Spleen (tissue), 11 donors: ENCODE results near the gene LUC7L. TPM values are rescaled to one million over a fixed set of nuclear protein-coding genes. Genes with fewer than 3 reads are reported as not detected.

Experiments used
- DNase-seq: peaks from one replicate; pipeline ENCODE4 v3.0.0-alpha.2; 2020
- H3K27ac ChIP-seq, 8 donors: fragments of 200-600 bp; sonication (generic) in 7 of 8; 1 replicate in 4 of 8; 2 replicates in 4 of 8; pipeline versions ENCODE4 v1.5.0 to v1.8.0; 2016 to 2021; ENCODE audit warnings: inconsistent platforms in 4 of 8, mild to moderate bottlenecking in 4 of 8, moderate library complexity in 1 of 8
- H3K27me3 ChIP-seq, 7 donors: fragments of 200-600 bp; sonication (generic) in 6 of 7; replicated peaks in 1 of 7; 1 replicate in 4 of 7; 2 replicates in 3 of 7; pipeline versions ENCODE4 v1.5.0 to v1.8.0; 2016 to 2021; ENCODE audit warnings: inconsistent platforms in 3 of 7, mild to moderate bottlenecking in 1 of 7
- H3K36me3 ChIP-seq, 6 donors: fragments of 200-600 bp; sonication (generic) in 5 of 6; 1 replicate in 4 of 6; 2 replicates in 2 of 6; pipeline versions ENCODE4 v1.5.0 to v1.8.0; 2016 to 2021; ENCODE audit warnings: inconsistent platforms in 2 of 6
- H3K4me1 ChIP-seq, 6 donors: fragments of 200-600 bp; sonication (generic) in 5 of 6; 1 replicate in 3 of 6; 2 replicates in 3 of 6; pipeline versions ENCODE4 v1.5.0 to v1.8.0; 2016 to 2021; ENCODE audit warnings: inconsistent platforms in 3 of 6
- H3K4me3 ChIP-seq, 8 donors: fragments of 200-600 bp; sonication (generic) in 7 of 8; 1 replicate in 4 of 8; 2 replicates in 4 of 8; pipeline versions ENCODE4 v1.5.0 to v1.8.0; 2016 to 2021; ENCODE audit warnings: inconsistent platforms in 4 of 8, mild to moderate bottlenecking in 4 of 8, moderate library complexity in 2 of 8
- H3K9me3 ChIP-seq, 8 donors: fragments of 200-600 bp; sonication (generic) in 7 of 8; 1 replicate in 4 of 8; 2 replicates in 4 of 8; pipeline versions ENCODE4 v1.5.0 to v1.8.0; 2016 to 2021; ENCODE audit warnings: inconsistent platforms in 4 of 8
- CTCF ChIP-seq, 11 experiments: fragments of 200-600 bp in 7 of 11; fragments of 450-650 bp in 4 of 11; sonication (generic) in 4 of 11; IDR thresholded peaks in 8 of 11; conservative IDR thresholded peaks in 3 of 11; 1 replicate in 7 of 11; 2 replicates in 4 of 11; pipeline versions ENCODE4 v1.4.0 to v1.8.0; 2016 to 2021; ENCODE audit warnings: antibody characterized with exemption in 11 of 11, inconsistent platforms in 4 of 11, mild to moderate bottlenecking in 1 of 11
- POLR2A ChIP-seq, 3 donors: fragments of 450-650 bp; IDR thresholded peaks; one replicate each; pipeline ENCODE4 v1.5.1; 2017; ENCODE audit warnings: antibody characterized with exemption in 3 of 3, mild to moderate bottlenecking in 1 of 3
- POLR2AphosphoS5 ChIP-seq, 3 donors: sonication (generic); formaldehyde crosslinking; IDR thresholded peaks; one replicate each; pipeline ENCODE4 v1.5.1; 2017; ENCODE audit warnings: antibody characterized with exemption in 3 of 3
- WGBS, 5 donors: extraction: QIAGEN DNeasy Blood & Tissue Kit in 3 of 5; methylation state at CpG; one replicate each; pipeline versions ENCODE4 v1.1.5 to v1.1.7; 2013 to 2018; 5-methylcytosine and 5-hydroxymethylcytosine counted together
- intact Hi-C: fragments of 100-400 bp; cut with DNase I; formaldehyde crosslinking; loops from one replicate; pipeline ENCODE4 v1.15.0; 2023; ENCODE audit warnings: low total_unique reads
- polyA plus RNA-seq, 3 donors: library from polyadenylated mRNA; stranded (reverse); fragments of 200-250 nt; gene quantifications; one replicate each; pipeline ENCODE4 v1.2.1, GENCODE V29; 2013
- total RNA-seq, 7 donors: library from RNA; depleted of rRNA in 3 of 7; stranded (reverse); fragments of >200 nt in 3 of 7; fragmentation: NEBNext Ultra II Directional in 4 of 7; extraction: Animal tissue kit (Norgen Biotek cat#: 25700) in 4 of 7; gene quantifications; one replicate each; pipeline versions ENCODE4 v1.1.0 to v1.2.1, GENCODE V29; 2016 to 2021
- donor health status: healthy with polysubstance abuse.
- donor health status: DM: no; HTN: no; CAD: no; lungs with moderate emphysema.
- donor health status: DM: no; HTN: no; CAD: no.
- donor health status: Bipolar disorder and iron deficiency.
- donor health status: healthy.
- donor health status: DM: no; HTN: no; CAD: no.
- donor health status: DM: yes; HTN: yes; CAD: no.

Gene LUC7L
- total and polyA plus RNA-seq, 10 donors: 76.7 to 318 (median 108) TPM

DNA sequence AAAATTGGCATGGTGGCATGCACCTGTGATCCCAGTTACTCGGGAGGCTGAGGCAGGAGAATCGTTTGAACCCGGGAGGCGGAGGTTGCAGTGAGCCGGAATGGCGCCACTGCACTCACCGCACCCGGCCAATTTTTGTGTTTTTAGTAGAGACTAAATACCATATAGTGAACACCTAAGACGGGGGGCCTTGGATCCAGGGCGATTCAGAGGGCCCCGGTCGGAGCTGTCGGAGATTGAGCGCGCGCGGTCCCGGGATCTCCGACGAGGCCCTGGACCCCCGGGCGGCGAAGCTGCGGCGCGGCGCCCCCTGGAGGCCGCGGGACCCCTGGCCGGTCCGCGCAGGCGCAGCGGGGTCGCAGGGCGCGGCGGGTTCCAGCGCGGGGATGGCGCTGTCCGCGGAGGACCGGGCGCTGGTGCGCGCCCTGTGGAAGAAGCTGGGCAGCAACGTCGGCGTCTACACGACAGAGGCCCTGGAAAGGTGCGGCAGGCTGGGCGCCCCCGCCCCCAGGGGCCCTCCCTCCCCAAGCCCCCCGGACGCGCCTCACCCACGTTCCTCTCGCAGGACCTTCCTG is 49.1 kb downstream of the LUC7L start, which contains the start of gene HBQ1:
Gene HBQ1 (plus strand): TSS at position 359 of the 575 bp plus-strand sequence. CDS start 28 bp downstream, at position 387.
- Histone ChIP-seq H3K4me1 (peaks cover 11 to 38% (median 20%) of the 10 kb centered on the region in 6 donors), H3K27me3 (peaks cover 7 to 61% (median 49%) of the 10 kb centered on the region in 7 donors), H3K4me3 (peak within 1 kb of the TSS; percentile 2 to 67 (median 36)), H3K27ac (peak within 1 kb of the TSS in 1 of 8 donors; percentile 31), H3K9me3 (no peaks in the 10 kb centered on the region), H3K36me3 (peaks cover 0 to 8% (median 0%) of the 10 kb centered on the region in 6 donors)
- intact Hi-C loops: loop anchor here (5.0 kb wide), 1 partner anchor 63 kb away; no protein-coding TSS in a partner anchor
- no peak for TF ChIP-seq POLR2AphosphoS5 (IDR thresholded peaks at IDR 0.05)
- peak in 6 of 11 experiments; percentile 4 to 59 (median 56) for TF ChIP-seq CTCF (IDR thresholded peaks at IDR 0.05 in 8 of 11, conservative IDR thresholded peaks at IDR 0.05 in 3 of 11)
- WGBS, 5 donors: 9 to 22% (median 9%) methylated on average over 33 to 59 of the region's 59 CpGs
- no peak for DNase-seq

GRCh38 chr16:179211-180092 is 49.8 kb downstream of the LUC7L start:
- H3K27me3 ChIP-seq: peaks cover 7 to 68% (median 56%) of the 10 kb centered on the region in 7 donors
- DNase-seq: no peak
- peak overlapping the region in 3 of 8 donors; percentile 35 to 67 (median 42) for H3K4me3 ChIP-seq
- H3K27ac ChIP-seq: no peak overlapping the region
- WGBS, 5 donors: 75 to 84% (median 83%) methylated on average over 17 of the region's 17 CpGs
- intact Hi-C loops: loop anchor here (5.0 kb wide), 1 partner anchor 62 kb away; no protein-coding TSS in a partner anchor
- TF ChIP-seq POLR2A (IDR thresholded peaks at IDR 0.05) (no peak), CTCF (IDR thresholded peaks at IDR 0.05 in 8 of 11, conservative IDR thresholded peaks at IDR 0.05 in 3 of 11) (no peak), POLR2AphosphoS5 (IDR thresholded peaks at IDR 0.05) (no peak)
- H3K9me3 ChIP-seq: no peaks in the 10 kb centered on the region
- H3K36me3 ChIP-seq: peaks cover 0 to 2% (median 0%) of the 10 kb centered on the region in 6 donors
- peaks cover 11 to 46% (median 20%) of the 10 kb centered on the region in 6 donors for H3K4me1 ChIP-seq

DNA sequence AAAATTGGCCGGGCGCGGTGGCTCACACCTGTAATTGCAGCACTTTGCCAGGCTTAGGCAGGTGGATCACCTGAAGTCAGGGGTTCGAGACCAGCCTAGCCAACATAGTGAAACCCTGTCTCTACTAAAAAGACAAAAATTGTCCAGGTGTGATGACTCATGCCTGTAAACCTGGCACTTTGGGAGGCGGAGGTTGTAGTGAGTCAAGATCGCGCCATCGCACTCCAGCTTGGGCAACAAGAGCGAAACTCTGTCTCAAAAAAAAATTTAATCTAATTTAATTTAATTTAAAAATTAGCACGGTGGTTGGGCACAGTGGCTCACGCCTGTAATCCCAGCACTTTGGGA is 50.6 kb downstream of the LUC7L start:
- Histone ChIP-seq H3K27me3 (peaks cover 7 to 76% (median 58%) of the 10 kb centered on the region in 7 donors), H3K36me3 (no peaks in the 10 kb centered on the region), H3K9me3 (no peaks in the 10 kb centered on the region), H3K27ac (no peak overlapping the region), H3K4me1 (peaks cover 11 to 48% (median 20%) of the 10 kb centered on the region in 6 donors), H3K4me3 (no peak overlapping the region)
- whole genome bisulfite sequencing, 5 donors: 85 to 91% (median 88%) methylated on average over 11 of the region's 11 CpGs
- TF ChIP-seq CTCF (IDR thresholded peaks at IDR 0.05 in 8 of 11, conservative IDR thresholded peaks at IDR 0.05 in 3 of 11) (no peak), POLR2A (IDR thresholded peaks at IDR 0.05) (no peak), POLR2AphosphoS5 (IDR thresholded peaks at IDR 0.05) (no peak)
- DNase-seq: no peak
- intact Hi-C loops: no loop called here
